HG03442 (cell line): ENCODE results near the gene PAX8.

Experiments
- ATAC-seq: cut with Tn5 transposase; IDR thresholded peaks from one replicate; pipeline ENCODE4 v1.9.1; 2021; ENCODE audit warnings: mild to moderate bottlenecking, moderate library complexity; ENCODE audit not compliant: unreplicated experiment

PAX8 gene

DNA sequence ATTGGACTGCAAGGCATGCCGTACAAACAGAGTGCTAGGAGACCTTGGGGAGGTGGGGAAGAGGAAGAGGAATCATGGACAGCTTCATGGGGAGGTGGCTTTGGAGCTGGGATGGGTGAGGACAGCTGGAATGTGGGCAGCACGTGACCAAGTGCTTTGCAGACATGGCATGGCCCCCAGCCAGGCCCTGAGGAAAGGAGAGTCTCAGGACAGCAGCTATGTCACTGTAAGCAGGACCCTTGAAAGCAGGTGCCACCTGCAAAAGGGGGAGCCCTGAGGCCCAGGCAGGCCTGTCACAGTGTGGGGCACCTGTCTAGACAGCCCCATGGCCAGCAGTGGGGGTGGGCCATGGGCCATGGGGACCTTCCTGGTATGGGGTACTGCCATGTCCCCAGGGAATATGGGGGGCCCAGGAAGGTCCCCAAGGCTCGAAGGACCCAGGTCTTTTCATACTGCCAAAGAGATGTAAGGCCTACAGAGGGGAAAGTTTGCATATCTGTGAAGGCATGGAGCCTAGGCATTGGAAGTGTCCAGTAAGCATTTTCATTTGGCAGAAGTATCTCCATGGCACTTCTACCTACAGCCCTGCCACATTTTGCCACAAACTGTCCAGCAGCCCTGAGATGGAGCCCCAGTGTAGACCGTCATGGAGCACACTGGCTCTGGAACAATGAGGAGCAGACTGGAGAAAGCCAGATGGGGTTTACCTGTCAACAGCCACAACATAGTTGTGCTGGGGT, 9.9 kb downstream of the PAX8 start:
- ATAC-seq: no peak

GRCh38 chr2:113266431-113266830, 12.3 kb downstream of the PAX8 start:
- no peak for ATAC-seq

- no peak for ATAC-seq
These were observed 13.9 kb downstream of the PAX8 start for GRCh38 chr2:113264713-113265403.

DNA sequence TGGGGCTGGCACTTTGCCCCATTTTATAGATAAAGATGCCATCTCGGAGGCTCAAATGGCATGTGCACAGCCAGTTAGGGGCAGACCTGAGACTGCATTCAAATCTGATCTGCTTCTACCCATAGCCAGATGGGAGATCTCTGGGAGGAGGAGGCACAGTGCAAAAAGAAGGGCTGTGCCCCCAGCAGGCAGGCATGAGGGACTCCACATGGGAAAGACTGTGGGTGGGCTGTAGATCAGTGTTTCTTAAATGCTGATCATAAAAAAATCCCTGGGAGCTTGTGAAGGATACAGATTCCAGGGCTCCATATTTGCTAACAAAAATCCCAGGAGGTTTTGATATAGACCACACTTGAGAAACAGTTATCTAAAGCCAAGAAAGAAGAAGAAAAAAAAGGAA, 15.2 kb downstream of the PAX8 start:
- ATAC-seq: no peak

DNA sequence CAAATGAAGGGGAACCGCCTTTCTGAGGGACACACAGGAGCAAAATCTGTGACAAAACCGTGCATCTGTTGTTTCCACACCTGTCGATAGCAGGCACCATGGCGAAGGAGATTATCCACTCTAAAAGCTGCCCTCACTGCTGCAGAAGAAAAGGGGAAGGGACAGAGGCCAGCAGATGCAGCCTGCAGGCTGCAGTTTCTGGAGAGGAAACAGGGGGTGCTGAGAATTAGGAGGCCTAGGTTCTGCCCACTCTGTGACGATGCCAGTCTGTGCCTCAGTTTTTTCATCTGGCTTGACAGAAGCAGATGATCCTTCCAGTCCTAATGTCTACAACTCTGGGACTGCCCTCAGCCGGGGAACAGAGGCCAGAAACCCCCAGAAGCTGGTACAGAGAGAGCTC, 17.7 kb downstream of the PAX8 start:
- no peak for ATAC-seq

DNA sequence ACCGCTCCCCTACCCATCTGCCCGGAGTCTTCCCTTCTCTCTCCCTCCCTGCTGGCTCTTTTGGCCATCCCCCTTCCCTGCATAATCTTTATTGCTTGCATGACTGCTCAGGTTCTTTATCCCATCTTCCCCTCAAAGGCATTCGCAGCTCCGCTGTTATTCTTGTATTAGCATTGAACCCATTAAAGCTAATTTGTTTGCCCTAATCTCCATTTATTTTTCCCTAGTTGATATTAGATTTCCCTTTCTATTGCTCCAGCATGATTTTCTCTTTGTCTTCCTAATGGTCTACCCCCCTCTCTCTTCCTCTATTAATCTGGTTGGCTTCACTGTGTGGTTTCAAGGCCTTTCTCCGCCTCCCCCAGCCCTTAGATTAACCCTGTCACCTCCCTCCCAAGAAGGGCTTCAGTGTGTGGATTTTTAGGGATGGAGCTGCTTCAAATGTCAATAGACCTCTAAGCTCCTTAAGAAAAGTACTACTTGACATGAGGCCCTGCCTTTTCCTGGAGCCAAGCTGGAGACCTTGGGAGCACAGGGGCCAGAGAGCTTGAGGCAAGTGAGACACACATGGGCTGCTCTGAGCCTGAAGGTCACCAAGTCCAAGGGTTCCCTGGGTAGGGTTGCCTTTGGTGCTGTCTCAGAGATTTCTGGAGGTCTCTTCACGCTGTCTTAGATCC, 20.1 kb downstream of the PAX8 start:
- ATAC-seq: no peak

DNA sequence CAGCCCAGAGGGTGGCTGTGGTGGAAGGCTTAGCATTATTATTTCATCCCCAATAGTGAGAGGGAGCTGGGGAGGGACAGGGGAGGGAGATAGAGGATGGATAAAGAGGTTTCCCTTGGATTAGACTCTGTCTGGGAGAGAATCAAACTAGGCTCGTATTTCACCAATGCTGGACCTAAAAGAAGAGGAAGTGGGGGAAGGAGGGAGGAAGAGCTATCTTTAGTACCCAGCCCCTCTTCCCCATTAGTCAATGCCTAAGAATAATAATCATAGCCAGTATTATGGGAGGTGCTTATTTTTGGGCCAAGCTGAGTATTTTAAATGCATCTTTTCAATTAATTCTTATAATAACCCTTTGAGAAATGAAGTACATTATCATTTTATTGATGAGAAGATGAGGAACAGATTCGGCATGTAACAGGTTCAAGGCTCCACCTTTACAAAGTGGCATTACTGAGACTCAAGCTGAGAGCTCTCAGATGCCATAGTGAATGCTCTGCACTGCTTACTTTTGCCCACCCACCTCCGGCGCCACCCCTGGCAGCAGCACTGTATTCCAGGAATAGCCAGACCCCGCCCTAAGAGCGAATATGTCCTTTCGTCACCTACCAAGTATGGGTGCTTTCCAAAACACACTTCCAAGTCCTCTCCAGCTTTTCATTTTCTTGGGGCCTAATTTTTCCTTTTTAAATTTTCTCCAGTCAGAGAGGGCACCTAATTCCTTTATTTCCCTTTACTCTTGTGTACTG, 21.0 kb downstream of the PAX8 start:
- ATAC-seq: no peak

DNA sequence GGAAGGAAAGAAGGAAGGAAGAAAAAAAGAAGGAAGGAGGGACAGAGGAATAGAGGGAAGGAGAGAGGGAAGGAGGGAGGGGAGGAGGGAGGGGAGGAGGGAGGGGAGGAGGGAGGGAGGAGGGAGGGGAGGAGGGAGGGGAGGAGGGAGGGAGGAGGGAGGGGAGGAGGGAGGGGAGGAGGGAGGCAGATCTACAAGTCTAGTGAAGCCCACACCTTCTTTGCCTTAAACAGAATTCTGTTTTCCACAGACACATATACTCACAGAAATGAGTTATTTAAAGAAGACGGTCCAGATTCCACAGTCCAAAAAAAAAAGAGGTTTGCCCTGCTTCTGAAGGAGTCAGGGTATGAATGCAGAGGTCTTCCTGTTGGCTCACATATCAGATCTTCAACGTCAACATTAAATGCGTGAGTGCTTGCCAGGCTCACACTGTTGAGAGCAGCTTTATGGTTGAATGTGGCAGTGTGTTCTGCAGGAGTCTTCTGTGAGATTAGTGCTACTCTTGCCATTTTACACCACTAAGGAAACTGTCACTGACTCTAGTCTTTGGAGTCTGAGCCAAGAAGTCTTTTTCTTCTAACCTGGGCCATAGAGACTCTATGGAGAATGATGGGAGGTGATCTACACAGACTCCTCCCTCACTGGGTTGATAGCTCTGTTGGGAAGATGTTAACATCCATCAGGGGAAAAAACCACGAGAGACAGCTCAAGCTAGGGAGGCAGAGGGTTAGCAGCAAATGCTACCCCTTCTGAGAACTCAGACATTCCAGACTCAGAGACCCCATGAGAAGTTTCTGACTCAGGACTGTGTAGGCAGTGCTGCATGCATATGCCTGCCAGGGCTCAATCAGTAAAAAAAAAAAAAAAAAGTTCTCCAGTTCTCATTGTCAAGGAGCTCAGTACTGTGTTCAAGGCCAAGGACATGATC, 23.3 kb downstream of the PAX8 start:
- ATAC-seq: no peak

DNA sequence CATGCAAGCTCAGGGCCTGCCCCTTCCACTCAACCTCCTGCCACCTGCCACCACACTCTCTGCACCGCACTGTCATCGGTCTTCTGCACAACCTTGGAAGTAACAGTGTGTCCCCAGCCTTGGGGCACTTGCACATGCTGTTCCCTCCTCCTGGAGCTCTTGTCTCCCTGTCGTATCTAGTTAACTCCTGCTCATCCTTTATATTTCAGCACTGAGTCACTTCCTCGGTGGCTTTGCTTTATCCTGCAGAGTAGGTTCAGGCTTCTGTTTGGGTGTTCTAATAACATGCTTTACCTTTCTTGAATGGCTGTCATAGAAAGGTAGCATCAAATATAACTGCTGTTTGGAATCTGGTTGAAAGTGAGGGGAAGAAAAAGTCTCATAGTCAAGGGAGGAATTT, 25.3 kb downstream of the PAX8 start:
- no peak for ATAC-seq

GRCh38 chr2:113252047-113252590, 26.6 kb downstream of the PAX8 start:
- no peak for ATAC-seq

- ATAC-seq: no peak
These were observed 27.6 kb downstream of the PAX8 start for GRCh38 chr2:113251118-113251517.

- peak; percentile 64 for ATAC-seq
These were observed 29.5 kb downstream of the PAX8 start for GRCh38 chr2:113248997-113249770.

DNA sequence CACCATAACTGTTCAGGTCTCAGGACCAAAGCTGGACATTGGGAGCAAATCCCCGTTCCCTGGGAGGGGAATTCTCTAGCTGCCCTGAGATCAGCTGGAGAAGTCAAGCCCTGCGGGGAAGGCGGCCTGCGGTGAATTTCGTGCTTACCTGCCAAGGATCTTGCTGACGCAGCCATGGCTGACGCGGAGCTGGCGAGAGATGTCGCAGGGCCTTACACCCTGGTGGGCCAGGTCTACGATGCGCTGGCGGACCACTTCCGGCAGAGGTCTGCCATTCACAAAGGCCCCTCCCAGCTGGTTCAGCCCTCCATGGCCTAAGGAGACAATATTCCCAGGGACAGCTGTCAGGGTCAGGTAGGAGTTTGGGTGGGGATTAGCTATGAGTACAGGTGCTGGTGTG, 32.1 kb downstream of the PAX8 start:
- ATAC-seq: no peak

DNA sequence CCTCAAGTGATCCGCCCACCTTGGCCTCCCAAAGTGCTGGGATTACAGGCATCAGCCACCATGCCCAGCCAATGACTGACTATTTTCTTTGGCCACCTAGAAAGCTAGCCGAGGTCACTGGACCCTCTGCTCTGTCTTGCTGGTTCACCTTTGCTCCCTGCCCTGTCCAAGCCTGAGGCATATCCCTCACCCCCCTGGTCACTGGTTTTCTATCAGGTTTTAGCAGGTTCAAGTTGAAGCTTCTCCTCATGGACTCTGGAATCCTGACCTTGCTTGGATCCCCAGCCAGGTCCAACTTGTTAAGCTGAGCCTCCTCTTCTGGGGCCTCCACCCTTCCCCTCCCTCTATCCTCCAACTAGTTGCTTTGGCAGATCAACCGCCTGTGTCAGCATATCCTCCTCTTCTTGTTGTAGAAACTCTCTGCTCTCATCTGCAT, 33.4 kb downstream of the PAX8 start:
- ATAC-seq: no peak

GRCh38 chr2:113242327-113242726, 36.4 kb downstream of the PAX8 start:
- no peak for ATAC-seq

GRCh38 chr2:113240915-113241911, 37.5 kb downstream of the PAX8 start:
- no peak for ATAC-seq

DNA sequence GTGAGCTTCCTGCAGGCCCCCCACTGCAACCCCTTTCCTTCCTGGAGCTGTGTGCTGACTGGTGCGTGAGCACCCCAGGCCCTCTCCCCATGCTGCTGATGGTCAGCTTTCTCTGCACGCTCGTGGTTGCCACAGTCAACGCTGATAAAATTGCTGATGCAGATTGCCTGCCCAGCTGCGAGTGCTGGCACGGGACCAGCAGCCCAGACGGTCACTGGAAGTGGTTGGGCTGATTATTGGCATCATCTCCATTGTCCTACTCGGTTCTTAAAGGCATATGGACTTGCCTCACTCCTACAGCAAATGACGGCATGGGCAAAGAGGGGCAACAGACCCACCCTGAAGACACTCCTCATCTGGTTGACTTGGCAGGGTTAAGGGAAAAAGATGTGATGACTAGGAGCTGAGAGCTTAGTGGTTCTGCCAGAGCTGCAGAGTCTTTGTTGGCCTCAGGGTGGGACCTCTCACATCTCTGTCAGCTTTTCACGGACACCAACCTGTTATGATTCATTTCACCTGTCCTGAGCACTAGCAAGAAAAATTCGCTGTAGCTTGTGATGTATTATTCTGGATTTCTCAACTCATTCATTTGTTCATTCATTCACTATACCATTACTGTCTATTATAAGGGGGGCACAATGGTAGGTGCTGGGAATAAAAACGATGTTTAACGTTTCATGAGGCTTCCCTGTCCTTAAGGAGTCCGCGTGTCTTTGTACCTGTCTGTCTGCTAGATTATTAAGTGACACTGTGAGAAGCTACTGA, 38.4 kb downstream of the PAX8 start:
- ATAC-seq: no peak
